Measurements from ENCODE around the gene ZNF467.

- TF ChIP-seq CTCF (IDR thresholded peaks at IDR 0.05) (no peak), EZH2phosphoT487 (IDR thresholded peaks at IDR 0.05) (no peak)
Measured at GRCh38 chr7:149801816-149802215, 28.4 kb upstream of the ZNF467 start.
